Right atrium auricular region (tissue), 2 donors: ENCODE data around the gene MYOG. TPM values are rescaled to one million over a fixed set of nuclear protein-coding genes. Genes with fewer than 3 reads are reported as not detected.

Source experiments
- DNase-seq: peaks from one replicate; pipeline ENCODE4 v3.0.0-alpha.2; 2019; ENCODE audit warnings: low spot score
- H3K27ac ChIP-seq, 2 donors: fragments of 200-600 bp; sonication (generic); 1 replicate in 1 of 2; 2 replicates in 1 of 2; pipeline ENCODE4 v1.5.1; 2016 to 2019
- H3K27me3 ChIP-seq, 2 donors: fragments of 200-600 bp; sonication (generic); one replicate each; pipeline versions ENCODE4 v1.5.1 to v1.6.0; 2017 to 2019
- H3K36me3 ChIP-seq: fragments of 200-600 bp; sonication (generic); one replicate; pipeline ENCODE4 v1.5.1; 2016
- H3K4me1 ChIP-seq, 2 donors: fragments of 200-600 bp; sonication (generic); one replicate each; pipeline versions ENCODE4 v1.5.1 to v1.6.0; 2017 to 2019
- H3K4me3 ChIP-seq, 2 donors: fragments of 200-600 bp; sonication (generic); 1 replicate in 1 of 2; 2 replicates in 1 of 2; pipeline ENCODE4 v1.5.1; 2017 to 2019; ENCODE audit warnings: mild to moderate bottlenecking in 1 of 2, moderate library complexity in 1 of 2
- H3K9me3 ChIP-seq, 2 donors: fragments of 200-600 bp; sonication (generic); one replicate each; pipeline ENCODE4 v1.5.1; 2019
- CTCF ChIP-seq, 2 donors: fragments of 200-600 bp; sonication (generic); IDR thresholded peaks; one replicate each; pipeline ENCODE4 v1.5.1; 2019; ENCODE audit warnings: antibody characterized with exemption in 2 of 2
- total RNA-seq, 2 donors: library from RNA; depleted of rRNA; stranded (reverse); fragments of >200 nt; gene quantifications; one replicate each; pipeline ENCODE4 v1.1.0, GENCODE V29; 2016

The MYOG gene
- not detected for total RNA-seq

DNA sequence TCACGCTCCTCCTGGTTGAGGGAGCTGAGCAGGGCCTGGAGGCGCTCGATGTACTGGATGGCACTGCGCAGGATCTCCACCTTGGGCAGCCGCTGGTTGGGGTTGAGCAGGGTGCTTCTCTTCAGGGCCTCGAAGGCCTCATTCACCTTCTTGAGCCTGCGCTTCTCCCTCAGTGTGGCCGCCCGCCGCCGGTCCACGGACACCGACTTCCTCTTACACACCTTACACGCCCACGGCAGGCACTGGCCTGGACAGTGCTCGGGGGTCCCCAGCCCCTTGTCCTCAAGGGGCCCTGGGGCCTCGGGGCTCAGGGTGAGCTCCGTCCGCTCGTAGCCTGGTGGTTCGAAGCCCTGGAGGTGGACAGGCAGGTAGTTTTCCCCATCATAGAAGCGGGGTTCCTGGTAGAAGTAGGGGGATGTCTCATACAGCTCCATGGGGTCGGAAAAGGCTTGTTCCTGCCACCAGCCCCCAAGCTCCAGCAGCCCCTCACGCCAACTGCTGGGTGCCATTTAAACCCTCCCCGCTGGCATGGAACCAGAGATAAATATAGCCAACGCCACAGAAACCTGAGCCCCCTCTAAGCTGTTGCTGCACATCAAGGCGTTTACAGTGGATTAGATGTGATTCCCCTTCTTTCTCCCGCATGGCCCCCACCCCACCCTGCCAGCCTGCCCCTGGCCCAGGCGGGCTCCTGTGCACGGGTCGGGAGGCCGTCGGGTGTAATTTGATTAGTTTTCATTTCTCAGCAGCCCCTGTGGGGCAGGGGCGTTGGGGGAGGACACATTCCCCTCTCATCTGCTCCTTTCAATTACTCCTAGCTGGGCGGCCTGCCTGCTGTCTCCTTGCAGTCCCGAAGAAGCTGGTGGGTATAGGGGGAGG is at the start of gene MYOG:
TSS of gene MYOG (minus strand) at position 485 of the 879 bp plus-strand sequence. CDS start at position 434, 51 bp downstream.
- Histone ChIP-seq H3K36me3 (no peaks in the 10 kb centered on the region), H3K9me3 (no peaks in the 10 kb centered on the region), H3K27me3 (no peaks in the 10 kb centered on the region), H3K4me1 (peaks cover 0 to 9% of the 10 kb centered on the region in 2 donors), H3K4me3 (no peak within 1 kb of the TSS), H3K27ac (no peak within 1 kb of the TSS)
- DNase-seq = peak; percentile 21
- TF ChIP-seq CTCF (IDR thresholded peaks at IDR 0.05) = no peak

- no peak for TF ChIP-seq CTCF (IDR thresholded peaks at IDR 0.05)
- Histone ChIP-seq H3K4me1 (peaks cover 0 to 50% of the 10 kb centered on the region in 2 donors), H3K9me3 (no peaks in the 10 kb centered on the region), H3K4me3 (no peak overlapping the region), H3K27ac (peak overlapping the region in 1 of 2 donors; percentile 21), H3K36me3 (no peaks in the 10 kb centered on the region), H3K27me3 (no peaks in the 10 kb centered on the region)
- DNase-seq = peak; percentile 68
Observed at GRCh38 chr1:203133970-203134725, 48.3 kb upstream of the MYOG start.

DNA sequence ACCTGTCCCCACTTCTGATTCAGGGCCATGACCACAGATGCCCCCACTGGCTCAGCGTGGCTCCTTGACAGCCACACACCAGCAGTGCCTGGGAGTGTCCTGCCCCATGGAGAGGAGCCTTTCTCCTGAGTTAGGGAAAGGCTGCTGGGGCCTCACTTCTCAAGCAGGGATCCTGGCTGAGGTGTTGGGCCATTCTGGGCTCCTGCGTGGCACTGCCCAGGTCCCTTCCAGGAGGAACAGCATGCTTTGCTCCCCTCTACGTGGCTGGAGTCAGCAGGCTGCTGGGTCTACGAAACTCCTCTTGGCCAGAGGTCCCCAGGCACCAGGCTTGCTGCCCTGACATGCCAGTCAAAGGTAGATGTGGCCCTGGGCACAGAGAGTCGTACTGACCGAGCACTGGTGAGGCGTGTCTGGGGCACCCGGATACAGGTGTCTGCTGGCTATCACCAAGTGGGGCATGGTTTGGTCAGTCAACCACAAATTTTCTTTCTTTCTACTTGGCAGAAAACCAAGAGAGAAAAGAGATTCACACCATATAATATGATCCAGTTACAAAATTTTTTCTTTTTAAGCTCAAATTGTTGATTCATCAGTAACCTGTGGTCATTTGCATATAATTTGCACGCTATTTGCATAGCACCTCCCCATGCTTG is 45.9 kb upstream of the MYOG start:
- no peaks in the 10 kb centered on the region for H3K27me3 ChIP-seq
- no peak overlapping the region for H3K4me3 ChIP-seq
- DNase-seq = no peak
- no peaks in the 10 kb centered on the region for H3K36me3 ChIP-seq
- TF ChIP-seq CTCF (IDR thresholded peaks at IDR 0.05) = no peak
- peak overlapping the region; percentile 91 to 94 for H3K27ac ChIP-seq
- no peaks in the 10 kb centered on the region for H3K9me3 ChIP-seq
- H3K4me1 ChIP-seq = peaks cover 0 to 74% of the 10 kb centered on the region in 2 donors

- TF ChIP-seq CTCF (IDR thresholded peaks at IDR 0.05) = no peak
- DNase-seq = no peak
- Histone ChIP-seq H3K27ac (peak overlapping the region; percentile 91 to 94), H3K36me3 (no peaks in the 10 kb centered on the region), H3K9me3 (no peaks in the 10 kb centered on the region), H3K4me1 (peaks cover 0 to 86% of the 10 kb centered on the region in 2 donors), H3K4me3 (no peak overlapping the region), H3K27me3 (no peaks in the 10 kb centered on the region)
Observed at GRCh38 chr1:203130358-203130985, 44.7 kb upstream of the MYOG start.

DNA sequence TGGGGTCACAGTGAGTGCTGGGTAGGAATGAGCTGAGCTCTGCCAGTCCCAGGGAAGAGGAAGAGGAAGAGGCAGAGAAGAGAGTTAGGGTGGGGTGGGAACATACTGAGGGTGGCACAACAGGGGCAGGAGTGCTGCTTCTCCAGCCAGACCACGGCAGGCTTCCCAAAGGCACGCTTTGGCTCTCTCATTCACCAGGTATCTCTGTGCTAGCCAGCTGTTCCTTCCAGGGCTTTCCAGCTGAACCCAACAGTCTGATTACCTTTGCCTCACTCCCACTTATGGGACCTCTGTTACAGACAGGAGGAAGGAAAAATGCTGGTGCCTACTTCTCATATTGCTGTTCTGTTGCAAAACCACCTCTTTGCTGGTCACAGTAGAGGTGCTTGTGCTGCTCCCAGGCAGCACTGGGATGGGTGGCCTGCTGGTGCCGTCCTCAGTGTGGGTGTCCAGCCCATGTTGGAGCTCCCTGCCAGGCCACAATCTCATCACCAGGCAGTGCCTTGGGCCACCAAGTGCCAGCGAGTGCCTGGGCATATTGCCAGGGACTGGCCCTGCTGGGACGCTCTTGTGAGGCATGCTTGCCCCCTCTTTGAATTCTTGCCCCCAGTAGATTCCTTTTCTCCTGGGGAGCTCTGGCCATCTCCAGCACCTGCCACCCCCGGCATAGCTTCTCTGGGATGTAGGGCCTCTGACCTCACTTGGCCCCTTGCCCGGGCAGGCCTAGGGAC is 43.9 kb upstream of the MYOG start:
- no peaks in the 10 kb centered on the region for H3K9me3 ChIP-seq
- no peaks in the 10 kb centered on the region for H3K36me3 ChIP-seq
- H3K4me1 ChIP-seq = peaks cover 0 to 92% of the 10 kb centered on the region in 2 donors
- H3K27me3 ChIP-seq = no peaks in the 10 kb centered on the region
- no peak for TF ChIP-seq CTCF (IDR thresholded peaks at IDR 0.05)
- peak overlapping the region in 1 of 2 donors; percentile 54 for H3K4me3 ChIP-seq
- peak overlapping the region; percentile 91 to 94 for H3K27ac ChIP-seq
- peak; percentile 58 for DNase-seq
